HG03135 (cell line): ENCODE data around the gene CLEC12A.

Experiments
- ATAC-seq: cut with Tn5 transposase; IDR thresholded peaks from one replicate; pipeline ENCODE4 v1.9.1; 2021; ENCODE audit warnings: mild to moderate bottlenecking, moderate library complexity; ENCODE audit not compliant: unreplicated experiment

Gene CLEC12A

GRCh38 chr12:10031771-10032175 lies 60.6 kb downstream of the CLEC12A start:
- ATAC-seq: no peak

GRCh38 chr12:10033783-10034545 lies 62.8 kb downstream of the CLEC12A start:
- ATAC-seq: no peak
